ENCODE results near the gene AKR1C1.

- TF ChIP-seq SPI1 (IDR thresholded peaks at IDR 0.05; ENCODE audit: low read depth, low read length) (no peak), PAX5 (IDR thresholded peaks at IDR 0.05; ENCODE audit: insufficient read depth, low read length, severe bottlenecking) (no peak), POLR2A (IDR thresholded peaks at IDR 0.05; ENCODE audit: low read depth, low read length) (no peak)
These were observed 21.9 kb downstream of the AKR1C1 start for GRCh38 chr10:4984971-4985594.

All from GM12891 (cell line).